H9 (cell line): ENCODE data around the gene IL1RL1. TPM values are rescaled to one million over a fixed set of nuclear protein-coding genes. Genes with fewer than 3 reads are reported as not detected.

ENCODE experiments used
- DNase-seq: peaks from one replicate; pipeline ENCODE4 v3.0.0-alpha.2; 2017
- H2AFZ ChIP-seq: one replicate; pipeline ENCODE4 v1.6.1; 2013; ENCODE audit warnings: mild to moderate bottlenecking, low read length, control low read depth, moderate library complexity
- H2AK5ac ChIP-seq: 2 replicates; pipeline ENCODE4 v1.6.1; 2013; ENCODE audit warnings: low read length, control low read depth, mixed read lengths; ENCODE audit not compliant: insufficient read length
- H2BK120ac ChIP-seq: one replicate; pipeline ENCODE4 v1.6.1; 2013; ENCODE audit warnings: low read depth, mild to moderate bottlenecking, low read length, control low read depth, inconsistent platforms; ENCODE audit not compliant: poor library complexity, severe bottlenecking
- H2BK12ac ChIP-seq: 2 replicates; pipeline ENCODE4 v1.6.1; 2013; ENCODE audit warnings: low read length, control low read depth, mixed read lengths, low read depth; ENCODE audit not compliant: insufficient read length
- H2BK15ac ChIP-seq: 2 replicates; pipeline ENCODE4 v1.6.1; 2013; ENCODE audit warnings: low read depth, low read length, control low read depth
- H2BK20ac ChIP-seq: one replicate; pipeline ENCODE4 v1.6.1; 2013; ENCODE audit warnings: low read depth, mild to moderate bottlenecking, low read length, control low read depth, inconsistent platforms; ENCODE audit not compliant: poor library complexity, severe bottlenecking
- H2BK5ac ChIP-seq: 2 replicates; pipeline ENCODE4 v1.6.1; 2013; ENCODE audit warnings: low read length, control low read depth, mixed read lengths; ENCODE audit not compliant: insufficient read length
- H3K14ac ChIP-seq: 2 replicates; pipeline ENCODE4 v1.6.1; 2013; ENCODE audit warnings: low read length, control low read depth; ENCODE audit not compliant: insufficient read depth
- H3K18ac ChIP-seq: 2 replicates; pipeline ENCODE4 v1.6.1; 2013; ENCODE audit warnings: low read depth, mild to moderate bottlenecking, mixed read lengths, low read length, control low read depth; ENCODE audit not compliant: insufficient read length
- H3K23ac ChIP-seq: 2 replicates; pipeline ENCODE4 v1.6.1; 2013; ENCODE audit warnings: low read length, control low read depth, mixed read lengths, low read depth; ENCODE audit not compliant: insufficient read length
- H3K23me2 ChIP-seq: 2 replicates; pipeline ENCODE4 v1.6.1; 2013; ENCODE audit warnings: low read depth, mild to moderate bottlenecking, mixed read lengths, low read length, control low read depth; ENCODE audit not compliant: insufficient read length, poor library complexity, severe bottlenecking
- H3K27ac ChIP-seq: 2 replicates; pipeline ENCODE4 v1.5.1; 2013; ENCODE audit warnings: low read length, control low read depth, mixed read lengths, low read depth; ENCODE audit not compliant: insufficient read length
- H3K27me3 ChIP-seq: 2 replicates; pipeline ENCODE4 v1.6.1; 2013; ENCODE audit warnings: low read length, control low read depth, inconsistent platforms; ENCODE audit not compliant: insufficient read depth
- H3K4ac ChIP-seq: 2 replicates; pipeline ENCODE4 v1.6.1; 2013; ENCODE audit warnings: low read depth, mild to moderate bottlenecking, control low read depth, inconsistent platforms, low read length, moderate library complexity
- H3K4me1 ChIP-seq: 2 replicates; pipeline ENCODE4 v1.6.1; 2013; ENCODE audit warnings: low read length, control low read depth, inconsistent platforms; ENCODE audit not compliant: insufficient read depth
- H3K4me2 ChIP-seq: 2 replicates; pipeline ENCODE4 v1.6.1; 2013; ENCODE audit warnings: low read length, control low read depth, mixed read lengths; ENCODE audit not compliant: insufficient read length, insufficient read depth
- H3K56ac ChIP-seq: 2 replicates; pipeline ENCODE4 v1.6.1; 2013; ENCODE audit warnings: low read depth, mild to moderate bottlenecking, mixed read lengths, low read length, control low read depth; ENCODE audit not compliant: insufficient read length
- H3K79me1 ChIP-seq: 2 replicates; pipeline ENCODE4 v1.6.1; 2013; ENCODE audit warnings: low read depth, mild to moderate bottlenecking, moderate library complexity, low read length, control low read depth, inconsistent platforms; ENCODE audit not compliant: insufficient read depth, poor library complexity, severe bottlenecking
- H3K79me2 ChIP-seq: 2 replicates; pipeline ENCODE4 v1.6.1; 2013; ENCODE audit warnings: low read length, control low read depth, inconsistent platforms; ENCODE audit not compliant: insufficient read depth
- H3K9ac ChIP-seq: 2 replicates; pipeline ENCODE4 v1.6.1; 2013; ENCODE audit warnings: low read length, control low read depth, mixed read lengths; ENCODE audit not compliant: insufficient read length; ENCODE audit errors: extremely low read depth
- H3K9me3 ChIP-seq: one replicate; pipeline ENCODE4 v1.6.1; 2013; ENCODE audit warnings: low read depth, low read length, inconsistent platforms; ENCODE audit not compliant: control insufficient read depth
- H3T11ph ChIP-seq: one replicate; pipeline ENCODE4 v1.6.1; 2013; ENCODE audit warnings: mild to moderate bottlenecking, low read length, control low read depth, inconsistent platforms
- H4K20me1 ChIP-seq: one replicate; pipeline ENCODE4 v1.6.1; 2013; ENCODE audit not compliant: control insufficient read depth, insufficient read length, insufficient read depth
- H4K5ac ChIP-seq: 2 replicates; pipeline ENCODE4 v1.6.1; 2013; ENCODE audit warnings: low read depth, mild to moderate bottlenecking, mixed read lengths, low read length, control low read depth; ENCODE audit not compliant: insufficient read length
- H4K8ac ChIP-seq: replicated peaks from 2 replicates; pipeline ENCODE4 v1.6.1; 2013; ENCODE audit warnings: low read length, control low read depth, mixed read lengths, low read depth; ENCODE audit not compliant: insufficient read length
- H4K91ac ChIP-seq: 2 replicates; pipeline ENCODE4 v1.6.1; 2013; ENCODE audit warnings: low read depth, mild to moderate bottlenecking, moderate library complexity, mixed read lengths, low read length, control low read depth; ENCODE audit not compliant: insufficient read length
- H3K27ac Mint-ChIP-seq, 3 experiments: 2 replicates in 2 of 3; 3 replicates in 1 of 3; pipeline ENCODE4 v1.8.0; 2020 to 2021; ENCODE audit warnings: mixed read lengths in 3 of 3, mild to moderate bottlenecking in 1 of 3, moderate library complexity in 1 of 3
- H3K27me3 Mint-ChIP-seq: 2 replicates; pipeline ENCODE4 v1.8.0; 2021; ENCODE audit warnings: low read depth, mild to moderate bottlenecking, moderate library complexity, mixed read lengths
- H3K36me3 Mint-ChIP-seq, 3 experiments: 2 replicates in 2 of 3; 3 replicates in 1 of 3; pipeline ENCODE4 v1.8.0; 2020 to 2021; ENCODE audit warnings: low read depth in 3 of 3, mixed read lengths in 3 of 3; ENCODE audit not compliant: insufficient read depth in 1 of 3
- H3K4me1 Mint-ChIP-seq, 2 experiments: 2 replicates each; pipeline ENCODE4 v1.8.0; 2020; ENCODE audit warnings: mixed read lengths in 2 of 2
- H3K4me3 Mint-ChIP-seq, 2 experiments: 2 replicates in 1 of 2; 3 replicates in 1 of 2; pipeline ENCODE4 v1.8.0; 2020 to 2021; ENCODE audit warnings: mild to moderate bottlenecking in 2 of 2, mixed read lengths in 2 of 2, moderate library complexity in 1 of 2
- H3K9me3 Mint-ChIP-seq, 2 experiments: 2 replicates in 1 of 2; 3 replicates in 1 of 2; pipeline ENCODE4 v1.8.0; 2020; ENCODE audit warnings: mild to moderate bottlenecking in 2 of 2, mixed read lengths in 2 of 2, moderate library complexity in 1 of 2
- WGBS: extraction: QIAGEN DNeasy Blood & Tissue Kit; methylation state at CpG from one replicate; pipeline ENCODE4 v1.1.7; 2013; ENCODE audit warnings: missing lambda C conversion rate, low lambda C conversion rate, mixed read lengths; ENCODE audit not compliant: insufficient read length; ENCODE audit errors: extremely low coverage; 5-methylcytosine and 5-hydroxymethylcytosine counted together
- total RNA-seq: library from RNA; stranded (reverse); gene quantifications from 2 replicates; pipeline ENCODE4 v1.2.1, GENCODE V29; 2021
- TF ChIP-seq, protein P1 (sequence below): fragments of 200-600 bp; sonication (generic); conservative IDR thresholded peaks from 3 replicates; pipeline ENCODE4 v1.8.0; 2021; ENCODE audit warnings: antibody characterized with exemption, mild to moderate bottlenecking

Gene IL1RL1
- total RNA-seq, 1 experiment from 2014 or later: not detected

DNA sequence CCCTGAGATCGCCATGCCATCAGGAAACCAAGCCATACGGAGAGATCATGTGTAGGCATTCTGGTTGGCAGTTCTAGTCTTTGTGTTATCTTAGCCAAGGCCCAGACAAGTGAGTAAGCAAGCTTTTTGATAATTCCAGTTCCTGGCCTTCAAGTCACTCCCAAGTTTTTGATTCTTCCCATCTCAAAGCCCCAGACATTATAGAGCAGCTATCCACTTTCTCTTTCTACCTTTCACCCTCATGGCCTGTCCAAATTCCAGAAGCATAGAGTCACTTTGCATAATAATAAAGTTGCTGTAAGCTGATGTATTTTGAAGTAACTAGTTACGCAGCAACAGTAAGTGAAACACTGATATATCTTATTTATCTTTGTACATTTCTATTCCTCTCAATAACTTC is 26.8 kb upstream of the IL1RL1 start:
- Histone ChIP-seq H2AK5ac (no peak overlapping the region), H3K27me3 (no peaks in the 10 kb centered on the region), H3K9ac (no peak overlapping the region), H2AFZ (no peak overlapping the region), H2BK20ac (no peak overlapping the region), H3K79me2 (no peaks in the 10 kb centered on the region), H2BK120ac (no peak overlapping the region), H4K5ac (no peak overlapping the region), H4K8ac (no peak overlapping the region), H2BK5ac (no peak overlapping the region), H3T11ph (no peak overlapping the region), H3K79me1 (no peaks in the 10 kb centered on the region), H3K14ac (no peak overlapping the region), H2BK15ac (no peak overlapping the region), H3K23ac (no peak overlapping the region), H3K9me3 (no peaks in the 10 kb centered on the region), H3K23me2 (no peaks in the 10 kb centered on the region), H3K4ac (no peak overlapping the region), H3K4me2 (no peak overlapping the region), H4K20me1 (no peaks in the 10 kb centered on the region), H3K27ac (no peak overlapping the region), H2BK12ac (no peak overlapping the region), H3K18ac (no peak overlapping the region), H3K56ac (no peak overlapping the region), H3K4me1 (no peaks in the 10 kb centered on the region), H4K91ac (no peak overlapping the region)
- Mint-ChIP-seq H3K4me3 (no peak overlapping the region), H3K9me3 (no peaks in the 10 kb centered on the region), H3K27me3 (no peaks in the 10 kb centered on the region), H3K27ac (no peak overlapping the region), H3K4me1 (no peaks in the 10 kb centered on the region), H3K36me3 (no peaks in the 10 kb centered on the region)
- TF ChIP-seq, protein P1, sequence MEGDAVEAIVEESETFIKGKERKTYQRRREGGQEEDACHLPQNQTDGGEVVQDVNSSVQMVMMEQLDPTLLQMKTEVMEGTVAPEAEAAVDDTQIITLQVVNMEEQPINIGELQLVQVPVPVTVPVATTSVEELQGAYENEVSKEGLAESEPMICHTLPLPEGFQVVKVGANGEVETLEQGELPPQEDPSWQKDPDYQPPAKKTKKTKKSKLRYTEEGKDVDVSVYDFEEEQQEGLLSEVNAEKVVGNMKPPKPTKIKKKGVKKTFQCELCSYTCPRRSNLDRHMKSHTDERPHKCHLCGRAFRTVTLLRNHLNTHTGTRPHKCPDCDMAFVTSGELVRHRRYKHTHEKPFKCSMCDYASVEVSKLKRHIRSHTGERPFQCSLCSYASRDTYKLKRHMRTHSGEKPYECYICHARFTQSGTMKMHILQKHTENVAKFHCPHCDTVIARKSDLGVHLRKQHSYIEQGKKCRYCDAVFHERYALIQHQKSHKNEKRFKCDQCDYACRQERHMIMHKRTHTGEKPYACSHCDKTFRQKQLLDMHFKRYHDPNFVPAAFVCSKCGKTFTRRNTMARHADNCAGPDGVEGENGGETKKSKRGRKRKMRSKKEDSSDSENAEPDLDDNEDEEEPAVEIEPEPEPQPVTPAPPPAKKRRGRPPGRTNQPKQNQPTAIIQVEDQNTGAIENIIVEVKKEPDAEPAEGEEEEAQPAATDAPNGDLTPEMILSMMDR: no peak
- no CpG with 5 or more reads among the region's 3 CpGs for WGBS
- no peak for DNase-seq
